Measurements from ENCODE around the gene NEURL4.

GRCh38 chr17:7313088-7313889 lies 15.8 kb downstream of the NEURL4 start:
- TF ChIP-seq CTCF (IDR thresholded peaks at IDR 0.05) (peak in 3 of 6 experiments; percentile 14 to 49 (median 30)), POLR2A (IDR thresholded peaks at IDR 0.05) (no peak)

Measured in esophagus squamous epithelium (tissue), 4 donors.